HG03378 (cell line): Measurements from ENCODE around the gene HOXB9.

Experiments used
- ATAC-seq: cut with Tn5 transposase; IDR thresholded peaks from one replicate; pipeline ENCODE4 v1.9.1; 2021; ENCODE audit warnings: mild to moderate bottlenecking, moderate library complexity; ENCODE audit not compliant: unreplicated experiment

The HOXB9 gene

GRCh38 chr17:48588528-48588927 is 37.6 kb downstream of the HOXB9 start:
- ATAC-seq = no peak

- ATAC-seq = no peak
Observed at GRCh38 chr17:48588074-48588415, 38.1 kb downstream of the HOXB9 start.

- no peak for ATAC-seq
Observed at GRCh38 chr17:48587276-48588073, 38.7 kb downstream of the HOXB9 start.

GRCh38 chr17:48586355-48587258 is 39.6 kb downstream of the HOXB9 start:
- ATAC-seq = no peak

DNA sequence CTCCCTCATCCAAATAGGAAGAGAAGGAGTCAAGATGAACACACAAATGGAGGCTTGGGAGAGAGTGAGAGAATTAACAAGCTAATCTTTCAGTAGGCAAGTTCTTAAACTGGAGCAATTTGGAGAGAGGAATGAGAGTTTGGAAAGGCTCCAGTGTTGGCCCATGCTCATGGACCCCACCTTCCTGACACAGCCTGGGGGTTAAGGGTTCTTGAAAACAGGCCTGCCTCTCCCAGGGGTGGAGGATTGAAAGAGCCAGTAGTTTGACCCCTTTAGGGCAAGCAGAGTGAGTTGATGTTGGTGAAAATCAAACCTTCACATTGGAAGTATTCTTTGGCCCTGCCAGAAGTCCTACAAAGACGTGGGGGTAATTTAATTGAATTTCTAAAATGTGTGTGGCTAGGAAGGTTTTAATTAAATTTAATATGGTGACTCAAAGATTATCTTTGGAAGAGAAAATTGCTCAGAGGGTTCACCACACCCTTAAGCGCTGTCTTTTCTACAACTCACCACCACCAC is 41.9 kb downstream of the HOXB9 start:
- no peak for ATAC-seq

DNA sequence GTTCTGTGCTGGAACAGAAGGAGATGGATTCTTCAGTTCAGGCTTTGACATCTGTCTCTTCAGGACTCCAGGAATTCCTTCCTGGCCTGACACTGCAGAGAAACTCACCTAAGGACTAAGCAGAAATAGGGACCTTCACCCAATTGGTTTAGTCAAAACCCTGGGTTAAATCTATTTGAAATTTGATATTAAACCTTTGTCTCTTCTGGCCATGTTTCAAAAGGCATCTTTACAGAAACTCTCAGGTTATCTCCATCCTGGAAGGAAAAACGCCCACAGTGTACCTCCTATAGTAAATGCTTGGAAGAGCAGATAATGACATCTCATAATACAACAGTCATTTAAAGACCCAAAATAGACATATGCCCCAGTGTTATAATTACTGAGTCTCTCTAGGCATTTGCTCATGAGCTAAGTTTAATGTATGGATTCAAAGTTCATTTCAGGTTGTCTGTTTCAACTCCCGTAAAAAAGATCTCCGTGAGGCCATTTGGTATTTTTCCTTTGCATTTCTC is 42.4 kb downstream of the HOXB9 start:
- no peak for ATAC-seq

DNA sequence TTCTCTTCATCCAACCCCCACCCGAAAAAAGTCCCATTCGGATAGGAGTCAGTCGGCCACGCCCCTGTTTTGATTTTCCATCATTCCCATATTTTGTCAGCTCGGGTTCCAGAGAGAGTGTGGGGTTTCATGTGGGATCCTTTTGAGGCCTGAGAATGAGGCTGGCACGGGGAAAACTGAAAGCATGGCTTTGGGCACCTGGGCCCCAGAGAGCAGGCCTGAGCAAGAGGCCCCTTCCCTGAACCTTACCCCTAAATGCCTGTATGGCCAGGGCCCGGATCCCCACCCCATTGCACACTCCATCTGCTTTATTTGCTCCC is 43.4 kb downstream of the HOXB9 start:
- ATAC-seq = no peak

DNA sequence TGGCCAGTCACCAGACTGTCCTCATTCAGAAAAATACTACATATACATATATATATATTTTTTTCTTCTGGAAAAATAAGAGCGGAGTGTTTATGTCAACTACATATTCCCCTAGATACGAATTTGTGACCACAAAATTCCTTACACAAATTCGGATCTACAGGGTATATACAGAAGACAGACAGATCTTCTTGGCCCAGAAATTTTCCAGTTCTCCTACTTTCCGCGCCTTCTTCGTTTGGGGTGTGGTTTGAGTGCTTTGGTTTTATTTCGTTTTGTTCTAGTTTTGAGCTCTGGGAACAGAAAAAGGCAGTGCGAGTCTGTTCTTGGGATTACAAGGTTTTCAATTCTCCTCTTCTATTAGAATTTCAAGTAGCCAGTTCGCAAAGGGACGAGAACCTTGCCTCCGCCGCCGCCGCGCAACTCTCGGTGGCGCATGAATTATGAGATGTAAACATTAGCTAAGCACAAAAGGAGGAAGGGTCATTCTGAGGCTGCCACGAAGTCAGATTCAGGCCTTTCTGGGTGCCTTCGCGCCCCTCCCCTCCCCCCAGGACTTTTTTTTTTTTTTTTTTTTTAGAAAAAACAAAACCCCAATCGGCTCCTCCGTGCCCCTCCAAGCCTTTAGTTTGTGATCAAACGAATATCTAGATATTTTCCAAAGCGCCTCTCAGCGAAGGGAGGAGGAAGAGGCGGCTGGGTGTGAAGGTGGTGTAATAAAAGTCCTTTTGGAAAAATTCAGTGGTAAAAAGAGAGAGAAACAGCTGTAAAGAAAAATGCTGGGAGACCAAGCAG is 46.2 kb downstream of the HOXB9 start:
- ATAC-seq = no peak

- no peak for ATAC-seq
Observed at GRCh38 chr17:48579471-48579759, 46.7 kb downstream of the HOXB9 start.

GRCh38 chr17:48578616-48579470 is 47.3 kb downstream of the HOXB9 start:
- peak; percentile 20 for ATAC-seq

DNA sequence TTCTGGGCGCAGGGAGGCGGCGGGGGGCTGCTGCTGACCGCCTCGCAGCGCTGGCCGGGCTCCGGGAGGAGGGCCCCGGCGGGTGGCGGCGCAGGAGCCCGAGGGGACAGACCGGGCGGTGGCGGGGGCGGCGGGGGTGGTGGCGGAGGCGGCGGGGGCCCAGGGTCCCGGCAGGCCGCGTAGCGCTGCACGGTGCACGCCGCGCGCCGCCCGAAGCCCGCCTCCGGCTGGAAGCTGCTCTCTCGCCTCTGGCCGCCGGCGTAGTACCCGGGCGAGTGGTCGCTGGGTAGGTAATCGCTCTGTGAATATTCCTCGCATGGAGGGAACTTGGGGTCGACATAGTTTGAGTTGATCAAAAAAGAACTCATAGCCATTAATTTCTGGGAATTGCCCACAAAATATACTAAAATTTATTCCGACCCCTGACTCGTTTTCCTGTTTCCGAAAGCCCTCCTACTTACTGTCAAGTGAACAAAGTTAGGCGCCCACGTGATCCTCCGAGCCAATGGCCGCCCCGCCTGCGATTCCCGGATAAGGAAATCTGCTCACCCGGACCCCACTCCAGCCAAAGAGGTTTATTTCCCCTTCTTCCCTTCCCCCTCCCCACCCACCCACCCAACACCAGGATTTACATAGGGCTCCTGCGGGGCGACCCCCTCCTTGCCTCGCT is 48.1 kb downstream of the HOXB9 start, which contains the start of gene HOXB4:
HOXB4 (minus strand) TSS at position 405 of the 670 bp plus-strand sequence; CDS start at position 374, 31 bp downstream.
- ATAC-seq = peak; percentile 54

- ATAC-seq = no peak
Observed at GRCh38 chr17:48577330-48577945, 48.7 kb downstream of the HOXB9 start.

GRCh38 chr17:48576479-48577309 is 49.5 kb downstream of the HOXB9 start:
- ATAC-seq = no peak

DNA sequence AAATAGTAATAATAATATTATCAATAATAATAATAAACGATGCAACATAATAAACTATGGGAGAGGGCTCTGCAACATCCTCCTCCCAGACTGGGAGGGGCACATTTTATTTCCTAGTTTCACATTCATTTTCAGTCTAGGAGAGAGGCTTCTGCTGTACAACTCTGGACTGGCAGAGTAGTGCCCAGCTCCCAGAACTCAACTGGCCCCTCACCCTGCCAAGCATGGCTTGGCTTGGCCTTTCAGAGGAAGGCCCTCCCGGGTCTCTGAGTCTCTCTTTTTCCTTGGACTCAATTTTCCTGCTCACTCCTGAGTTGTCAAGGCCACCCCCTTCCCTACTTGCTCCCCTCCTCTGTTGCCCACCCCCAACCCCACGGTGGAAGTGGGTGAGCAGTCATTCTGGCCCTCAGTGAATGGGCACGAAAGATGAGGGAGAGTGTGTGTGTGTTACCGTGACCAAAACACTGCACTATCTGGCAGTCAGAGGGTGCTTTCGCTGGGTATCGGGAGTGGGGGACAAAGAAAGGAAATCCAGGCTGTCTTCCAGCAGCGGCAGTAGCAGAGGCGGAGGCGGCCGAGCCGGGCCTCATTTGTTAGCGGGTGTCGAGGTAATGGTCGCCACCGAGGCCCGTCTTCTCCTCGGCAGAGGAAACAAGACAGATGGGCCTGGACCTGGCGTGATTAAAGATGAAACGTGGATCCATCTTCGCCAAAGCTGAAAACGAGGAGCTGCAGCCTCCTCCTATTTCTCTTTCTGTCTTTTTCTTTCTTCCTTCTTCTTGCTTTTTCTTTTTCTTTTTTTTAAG is 50.3 kb downstream of the HOXB9 start:
- no peak for ATAC-seq

- no peak for ATAC-seq
Observed at GRCh38 chr17:48575066-48575582, 51.0 kb downstream of the HOXB9 start.

DNA sequence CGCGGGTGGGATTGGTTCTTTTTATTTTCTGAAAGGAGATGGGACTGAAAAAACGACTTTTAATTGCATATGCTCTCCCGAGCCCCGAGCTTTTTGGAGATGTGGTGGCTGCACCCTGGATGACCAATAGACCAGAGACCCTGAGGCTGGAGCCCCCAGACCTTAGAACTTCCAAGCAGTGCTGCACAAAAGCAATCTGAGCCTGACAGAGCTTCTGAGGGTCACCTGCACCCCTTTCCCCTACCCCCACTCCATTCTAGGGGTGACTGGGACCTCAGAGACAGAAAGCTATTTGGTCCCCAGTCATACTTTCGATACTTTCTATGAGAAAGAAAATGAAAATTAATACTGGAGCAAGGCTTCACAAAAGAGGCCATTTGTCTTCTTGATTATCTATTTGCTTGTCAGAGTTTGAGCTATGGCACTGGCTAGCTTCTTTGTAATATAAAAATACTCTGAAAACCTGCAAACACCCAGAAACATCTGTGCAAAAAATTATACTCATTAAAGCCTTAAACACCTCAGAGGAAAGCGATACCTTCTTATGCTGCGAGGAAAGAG is 51.6 kb downstream of the HOXB9 start:
- ATAC-seq = no peak
